AG10803 (cell line): Measurements from ENCODE around the gene MCTP1.

Experiments
- DNase-seq: peaks from one replicate; pipeline ENCODE4 v3.0.0; 2010; ENCODE audit warnings: low read depth
- H3K4me3 ChIP-seq: 2 replicates; pipeline ENCODE4 v1.5.1; 2011; ENCODE audit warnings: mild to moderate bottlenecking, low read length, control low read depth
- CTCF ChIP-seq: conservative IDR thresholded peaks from 2 replicates; pipeline ENCODE4 v1.5.1; 2011; ENCODE audit warnings: mild to moderate bottlenecking, low read length, control low read depth, inconsistent platforms

MCTP1 gene

DNA sequence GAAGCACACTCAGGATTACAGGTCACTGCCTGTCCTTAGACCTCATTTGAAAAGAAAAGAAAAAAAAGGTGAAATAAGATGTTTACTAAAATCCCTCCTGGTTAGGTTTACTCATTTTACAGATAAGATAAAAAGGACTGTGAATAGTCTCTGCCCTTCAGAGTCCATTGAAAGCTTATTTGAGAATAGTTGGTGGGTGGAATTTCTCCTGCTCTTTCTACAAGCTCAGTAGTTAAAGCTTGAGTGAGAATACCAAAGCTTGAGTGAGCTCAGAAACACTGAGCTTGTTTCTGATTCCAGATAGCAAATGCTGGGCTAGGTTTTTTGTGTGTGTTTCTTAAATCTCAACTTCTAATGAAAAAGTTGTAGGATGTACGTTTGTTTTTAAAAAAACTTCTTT lies 559.8 kb downstream of the MCTP1 start:
- H3K4me3 ChIP-seq, result no peak overlapping the region
- TF ChIP-seq CTCF, result no peak
- no peak for DNase-seq

GRCh38 chr5:94715768-94716167 lies 569.1 kb downstream of the MCTP1 start:
- DNase-seq, result no peak
- TF ChIP-seq CTCF, result no peak
- no peak overlapping the region for H3K4me3 ChIP-seq

DNA sequence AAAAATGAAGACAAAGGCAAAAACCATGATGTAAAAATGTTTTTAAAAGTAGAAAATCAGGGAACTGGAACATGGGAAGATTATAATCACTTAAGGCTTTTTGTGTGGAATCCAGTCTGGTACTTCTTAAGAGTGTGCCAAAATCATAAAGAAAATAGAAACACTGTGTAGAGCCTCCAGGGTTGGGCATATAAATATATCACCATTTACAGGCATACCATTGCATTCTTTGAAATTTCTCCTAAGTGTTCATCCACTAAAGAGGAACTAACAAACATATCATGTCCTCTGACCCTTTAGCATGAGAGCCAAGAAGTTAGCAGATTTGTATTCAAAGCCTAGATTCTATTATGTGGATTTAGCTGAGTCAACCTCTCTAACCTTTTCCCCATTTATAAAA lies 573.1 kb downstream of the MCTP1 start:
- no peak overlapping the region for H3K4me3 ChIP-seq
- DNase-seq, result no peak
- TF ChIP-seq CTCF, result no peak

DNA sequence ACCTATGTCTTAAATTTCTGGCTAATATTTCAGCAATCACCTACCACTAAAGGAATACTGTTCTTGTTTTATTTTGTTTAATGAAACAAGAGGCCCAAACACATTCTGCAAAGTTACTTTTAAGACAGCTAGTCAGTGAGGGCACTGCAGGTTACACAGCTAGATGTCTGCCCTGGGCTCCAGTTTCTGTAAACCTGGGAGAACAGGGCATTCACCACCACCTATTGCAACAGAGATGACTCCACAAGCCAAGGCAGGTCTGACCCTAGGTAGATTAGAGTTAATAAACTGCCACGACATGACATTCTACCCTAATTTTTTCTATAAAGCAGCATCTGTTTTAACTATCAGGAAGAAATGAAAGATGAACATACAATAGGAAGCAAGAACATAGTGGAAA lies 575.6 kb downstream of the MCTP1 start:
- no peak for TF ChIP-seq CTCF
- H3K4me3 ChIP-seq, result no peak overlapping the region
- DNase-seq, result no peak

- DNase-seq, result no peak
- no peak for TF ChIP-seq CTCF
- H3K4me3 ChIP-seq, result no peak overlapping the region
Measured at GRCh38 chr5:94707359-94707758, 577.5 kb downstream of the MCTP1 start.

DNA sequence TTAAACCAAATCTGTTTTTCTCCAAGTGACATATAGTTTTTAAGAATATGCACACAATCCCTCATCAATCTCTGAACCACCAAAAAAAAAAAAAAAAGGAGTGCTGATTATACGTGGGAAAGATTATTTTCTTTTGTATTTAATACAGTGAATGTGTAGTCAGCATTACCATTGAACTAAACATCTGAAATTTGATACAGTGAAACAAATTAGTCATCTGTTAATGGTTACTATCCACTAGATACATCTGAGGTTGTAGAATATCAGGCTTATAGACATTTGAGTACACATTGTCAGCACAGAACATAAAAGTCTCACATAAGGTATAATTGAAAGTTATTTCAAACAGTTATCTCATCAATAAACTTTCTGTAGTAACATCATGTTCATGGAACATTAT lies 579.5 kb downstream of the MCTP1 start:
- no peak for DNase-seq
- H3K4me3 ChIP-seq, result no peak overlapping the region
- no peak for TF ChIP-seq CTCF

GRCh38 chr5:94702729-94703128 lies 582.2 kb downstream of the MCTP1 start:
- no peak for TF ChIP-seq CTCF
- no peak overlapping the region for H3K4me3 ChIP-seq
- DNase-seq, result no peak
